NCI-H1436 (cell line): Measurements from ENCODE around the gene MTX1.
"Not testable (repeated sequence)": the region's sequence is repeated elsewhere in the genome, so short reads cannot be mapped to it uniquely, and the experiment has no call there.

Experiments used
- DNase-seq: peaks from one replicate; lab custom pipeline; 2025; lab: John Stamatoyannopoulos, UW

The MTX1 gene

DNA sequence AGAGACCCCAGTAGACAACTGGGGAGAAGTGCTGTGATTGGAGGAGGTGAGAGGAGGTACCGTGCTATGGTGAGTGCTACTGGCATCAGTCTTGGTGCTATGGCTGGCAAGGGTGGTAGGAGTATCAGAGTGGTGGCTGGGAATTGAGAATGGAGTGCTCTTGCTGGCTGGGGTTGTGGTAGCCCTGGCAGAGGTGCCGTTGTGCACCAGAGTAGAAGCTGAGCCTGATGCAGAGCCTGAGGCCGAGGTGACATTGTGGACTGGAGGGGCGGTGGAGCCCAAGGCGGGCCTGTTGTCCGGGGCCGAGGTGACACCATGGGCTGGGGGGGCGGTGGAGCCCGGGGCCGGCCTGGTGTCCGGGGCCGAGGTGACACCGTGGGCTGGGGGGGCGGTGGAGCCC is 20.2 kb upstream of the MTX1 start:
- no peak for DNase-seq

DNA sequence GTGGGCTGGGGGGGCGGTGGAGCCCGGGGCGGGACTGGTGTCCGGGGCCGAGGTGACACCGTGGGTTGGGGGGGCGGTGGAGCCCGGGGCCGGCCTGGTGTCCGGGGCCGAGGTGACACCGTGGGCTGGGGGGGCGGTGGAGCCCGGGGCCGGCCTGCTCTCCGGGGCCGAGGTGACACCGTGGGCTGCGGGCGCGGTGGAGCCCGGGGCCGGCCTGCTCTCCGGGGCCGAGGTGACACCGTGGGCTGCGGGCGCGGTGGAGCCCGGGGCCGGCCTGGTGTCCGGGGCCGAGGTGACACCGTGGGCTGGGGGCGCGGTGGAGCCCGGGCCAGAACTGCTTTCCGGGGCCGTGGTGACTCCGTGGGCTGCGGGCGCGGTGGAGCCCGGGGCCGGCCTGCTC is 18.6 kb upstream of the MTX1 start:
- DNase-seq = not testable (repeated sequence)

DNA sequence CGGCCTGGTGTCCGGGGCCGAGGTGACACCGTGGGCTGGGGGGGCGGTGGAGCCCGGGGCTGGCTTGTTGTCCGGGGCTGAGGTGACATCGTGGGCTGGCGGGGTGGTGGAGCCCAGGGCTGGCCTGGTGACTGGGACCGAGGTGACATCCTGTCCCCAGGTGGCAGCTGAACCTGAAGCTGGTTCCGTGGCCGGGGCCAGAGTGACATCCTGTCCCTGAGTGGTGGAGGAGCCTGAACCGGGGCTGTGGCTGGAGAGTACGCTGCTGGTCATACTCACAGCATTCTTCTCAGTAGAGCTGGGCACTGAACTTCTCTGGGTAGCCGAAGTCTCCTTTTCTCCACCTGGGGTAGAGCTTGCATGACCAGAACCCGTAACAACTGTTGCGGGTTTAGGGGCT is 16.6 kb upstream of the MTX1 start:
- DNase-seq = no peak

DNA sequence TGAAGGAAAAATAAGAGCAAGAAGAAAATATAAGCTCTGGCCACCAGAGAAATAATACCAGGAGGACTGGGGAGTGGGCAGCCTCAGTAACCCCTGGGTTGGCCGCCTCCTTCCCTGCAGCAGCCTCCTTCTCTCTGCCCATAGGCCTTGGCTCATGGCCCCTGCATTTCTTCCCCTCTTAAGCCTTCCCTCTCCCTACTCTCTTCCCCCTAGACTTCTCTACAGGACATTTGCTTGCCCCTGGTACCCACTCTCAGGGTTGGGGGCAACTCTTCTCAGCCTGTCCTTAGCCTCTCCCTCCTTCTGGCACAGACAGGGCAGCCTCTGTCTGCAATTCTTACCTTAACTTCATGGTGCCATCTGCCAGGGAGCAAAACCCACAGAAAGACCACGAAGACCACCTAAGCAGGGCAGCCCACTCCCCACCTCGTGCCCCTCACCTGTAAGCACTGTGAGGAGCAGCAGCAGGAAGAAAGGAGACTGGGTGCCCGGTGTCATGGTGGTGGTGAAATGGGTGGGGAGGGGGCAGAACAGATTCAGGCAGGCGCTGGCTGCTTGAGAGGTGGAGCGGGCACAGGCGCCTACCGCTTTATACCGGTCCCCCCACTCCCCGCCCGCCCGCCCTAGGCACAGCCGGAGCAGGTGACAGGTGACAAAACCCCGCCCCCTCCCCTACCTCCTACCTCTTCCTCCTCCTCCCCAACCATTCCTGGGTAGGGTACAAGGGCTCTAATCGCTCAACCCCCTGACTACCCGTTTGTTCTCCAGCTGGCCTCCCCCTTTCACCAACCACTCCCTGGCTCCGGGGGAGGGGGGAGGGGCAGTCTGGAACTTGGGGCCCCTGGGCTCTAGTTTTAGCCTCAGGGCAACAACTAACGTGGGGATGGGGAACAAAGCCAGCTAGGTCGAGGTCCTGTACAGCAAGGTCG is 15.9 kb upstream of the MTX1 start:
- peak; percentile 71 for DNase-seq

- DNase-seq = peak; percentile 72
Measured at GRCh38 chr1:155193275-155193990, 15.1 kb upstream of the MTX1 start.

GRCh38 chr1:155193991-155194240 is 14.6 kb upstream of the MTX1 start:
- DNase-seq = not testable (repeated sequence)

DNA sequence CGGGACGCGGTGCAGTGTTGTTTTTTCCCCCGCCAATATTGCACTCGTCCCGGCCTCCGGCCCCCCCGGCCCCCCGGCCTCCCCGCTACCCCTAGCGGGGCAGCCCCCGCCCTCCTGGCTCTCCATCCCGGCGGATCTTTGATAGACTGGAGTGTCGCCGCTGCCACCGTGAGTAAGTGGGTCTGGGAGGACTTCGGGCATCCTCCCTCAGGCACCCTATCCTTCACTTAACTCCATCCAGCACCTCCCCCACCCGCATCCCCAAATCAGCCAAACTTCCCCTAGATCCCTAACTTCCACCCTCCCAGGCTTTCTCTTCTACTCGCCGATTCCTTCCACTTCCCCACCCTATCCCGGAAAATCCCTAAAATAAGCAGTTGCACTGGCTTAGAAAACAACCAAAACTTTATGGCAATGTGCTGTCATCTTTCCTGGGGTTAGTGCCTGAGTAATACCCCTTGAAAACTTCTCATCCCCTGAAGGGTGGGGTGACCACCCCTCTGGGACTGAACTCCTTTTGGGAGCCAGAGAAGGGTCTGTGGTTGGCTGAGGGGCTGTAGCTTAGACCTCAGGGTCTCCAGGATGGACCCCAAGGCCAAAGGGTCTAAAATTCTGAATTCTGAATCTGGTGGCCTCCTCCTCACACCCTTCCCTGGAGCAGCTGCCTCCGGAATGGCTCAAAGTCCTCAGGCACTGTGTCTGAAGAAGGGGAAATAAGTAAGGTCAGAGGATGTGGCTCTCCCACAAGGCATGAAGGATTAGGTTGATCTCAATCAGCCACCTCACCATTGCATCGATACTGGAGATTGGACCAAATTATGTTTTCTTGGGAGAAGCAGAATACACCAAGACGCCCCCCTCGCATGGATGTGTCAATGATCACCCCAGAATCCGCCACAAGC is 13.0 kb upstream of the MTX1 start:
- DNase-seq = no peak

- DNase-seq = no peak
Measured at GRCh38 chr1:155196103-155196892, 12.2 kb upstream of the MTX1 start.

- DNase-seq = no peak
Measured at GRCh38 chr1:155196893-155197638, 11.4 kb upstream of the MTX1 start.

DNA sequence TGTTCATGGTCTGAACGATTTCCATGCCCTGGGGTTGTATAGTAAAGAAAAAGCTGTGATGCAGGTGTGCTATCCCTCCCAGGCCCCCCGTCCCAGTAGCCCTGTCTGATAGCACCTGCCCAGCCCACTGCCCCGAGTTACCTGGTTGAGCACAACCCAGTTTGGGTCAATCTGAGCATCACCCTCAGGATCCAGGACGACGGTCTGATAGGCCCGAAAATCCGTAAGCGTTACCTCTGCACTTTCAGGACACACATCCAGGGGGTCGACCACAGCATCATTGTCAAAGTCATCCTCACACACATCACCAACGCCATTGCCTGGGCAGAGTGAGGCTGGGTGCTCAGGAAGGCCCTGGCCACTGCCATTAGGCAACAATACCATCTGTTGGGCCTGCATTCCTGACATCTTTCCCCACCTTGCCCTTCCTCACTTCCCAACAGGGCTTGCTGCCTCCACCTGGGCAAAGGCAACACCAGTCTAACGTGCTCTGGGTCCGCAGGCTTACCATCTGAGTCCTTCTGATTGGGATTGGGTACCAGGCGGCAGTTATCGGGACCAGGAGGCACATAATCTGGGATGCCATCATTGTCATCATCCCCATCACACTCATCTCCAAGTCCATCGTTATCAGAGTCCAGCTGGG is 10.5 kb upstream of the MTX1 start:
- no peak for DNase-seq

- DNase-seq = no peak
Measured at GRCh38 chr1:155198547-155198906, 10.0 kb upstream of the MTX1 start.

- no peak for DNase-seq
Measured at GRCh38 chr1:155199792-155200191, 8.7 kb upstream of the MTX1 start.

GRCh38 chr1:155200920-155201319 is 7.6 kb upstream of the MTX1 start:
- no peak for DNase-seq

GRCh38 chr1:155202198-155202597 is 6.3 kb upstream of the MTX1 start:
- DNase-seq = no peak

- DNase-seq = no peak
Measured at GRCh38 chr1:155202731-155203515, 5.6 kb upstream of the MTX1 start.

- DNase-seq = no peak
Measured at GRCh38 chr1:155205035-155205434, 3.5 kb upstream of the MTX1 start.

DNA sequence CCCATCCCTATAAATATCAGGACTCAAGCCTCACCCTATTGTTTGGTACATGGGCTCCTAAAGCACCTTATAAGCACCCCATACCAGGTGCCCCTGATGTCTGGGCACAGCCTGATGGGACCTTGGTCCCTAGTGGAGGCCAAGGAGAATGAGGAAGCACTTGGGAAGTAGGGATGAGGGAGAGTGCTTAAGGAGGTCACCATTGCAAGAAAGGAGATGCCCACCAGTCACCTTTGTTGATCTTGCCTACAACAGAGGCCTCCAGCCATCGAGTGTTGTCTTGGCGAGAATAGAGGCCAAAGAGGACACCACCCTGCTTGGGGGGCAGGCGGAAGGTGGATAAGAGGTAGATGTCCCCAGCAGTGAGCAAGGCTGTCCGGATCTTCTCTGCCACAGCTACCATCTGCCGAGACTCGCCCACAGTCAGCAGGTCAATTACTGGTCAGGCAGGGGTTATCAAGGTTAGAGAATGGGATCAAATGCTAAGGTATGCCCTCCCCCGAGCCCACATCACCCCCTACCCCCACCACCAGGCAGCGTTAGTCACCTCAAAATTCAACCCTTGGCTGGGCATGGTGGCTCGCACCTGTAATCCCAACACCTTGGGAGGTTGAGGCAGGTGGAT is 2.4 kb upstream of the MTX1 start:
- no peak for DNase-seq

- DNase-seq = peak; percentile 77
Measured at GRCh38 chr1:155206891-155207805, 1.3 kb upstream of the MTX1 start.
